ENCODE data around the gene TPST1.

GRCh38 chr7:66263936-66264335 is 58.8 kb downstream of the TPST1 start:
- TF ChIP-seq ZNF274 (IDR thresholded peaks at IDR 0.05; ENCODE audit: low read depth, low read length): no peak
- TF ChIP-seq YY1 (IDR thresholded peaks at IDR 0.05; ENCODE audit: insufficient read depth, insufficient read length): no peak
